ENCODE results near the gene RHOB. TPM values are rescaled to one million over a fixed set of nuclear protein-coding genes. Genes with fewer than 3 reads are reported as not detected.

Gene RHOB
- total and polyA plus RNA-seq, 8 donors: 143 to 1,146 (median 424) TPM

DNA sequence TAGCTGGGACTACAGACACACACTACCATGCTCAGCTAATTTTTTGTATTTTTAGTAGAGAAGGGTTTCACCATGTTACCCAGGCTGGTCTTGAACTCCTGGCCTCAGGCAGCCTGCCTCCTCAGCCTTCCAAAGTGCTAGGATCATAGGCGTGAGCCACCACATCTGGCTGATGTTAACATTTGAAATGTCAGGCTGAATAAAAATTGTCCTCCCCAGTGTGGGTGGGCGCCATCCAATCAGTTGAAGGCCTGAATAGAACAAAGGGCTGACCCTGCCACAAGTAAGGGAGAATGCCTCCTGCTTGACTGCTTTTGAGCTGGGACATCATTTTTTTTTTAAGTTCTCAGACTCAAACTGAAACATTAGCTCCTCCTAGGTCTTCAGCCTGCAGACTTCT is 21.0 kb upstream of the RHOB start:
- Histone ChIP-seq H3K4me3 (no peak overlapping the region), H3K4me1 (peaks cover 43 to 64% (median 59%) of the 10 kb centered on the region in 4 donors), H3K27me3 (no peaks in the 10 kb centered on the region), H3K27ac (peak overlapping the region in 3 of 5 donors; percentile 76 to 87 (median 83)), H3K9me3 (no peaks in the 10 kb centered on the region), H3K36me3 (no peaks in the 10 kb centered on the region)
- intact Hi-C loops (cut with DNase I; ENCODE audit: low total_unique reads): no loop called here
- DNase-seq: no peak
- 85 to 96% (median 93%) methylated on average over 2 of the region's 2 CpGs for WGBS, 5 donors
- TF ChIP-seq POLR2A (IDR thresholded peaks at IDR 0.05): no peak
- TF ChIP-seq, protein P1, sequence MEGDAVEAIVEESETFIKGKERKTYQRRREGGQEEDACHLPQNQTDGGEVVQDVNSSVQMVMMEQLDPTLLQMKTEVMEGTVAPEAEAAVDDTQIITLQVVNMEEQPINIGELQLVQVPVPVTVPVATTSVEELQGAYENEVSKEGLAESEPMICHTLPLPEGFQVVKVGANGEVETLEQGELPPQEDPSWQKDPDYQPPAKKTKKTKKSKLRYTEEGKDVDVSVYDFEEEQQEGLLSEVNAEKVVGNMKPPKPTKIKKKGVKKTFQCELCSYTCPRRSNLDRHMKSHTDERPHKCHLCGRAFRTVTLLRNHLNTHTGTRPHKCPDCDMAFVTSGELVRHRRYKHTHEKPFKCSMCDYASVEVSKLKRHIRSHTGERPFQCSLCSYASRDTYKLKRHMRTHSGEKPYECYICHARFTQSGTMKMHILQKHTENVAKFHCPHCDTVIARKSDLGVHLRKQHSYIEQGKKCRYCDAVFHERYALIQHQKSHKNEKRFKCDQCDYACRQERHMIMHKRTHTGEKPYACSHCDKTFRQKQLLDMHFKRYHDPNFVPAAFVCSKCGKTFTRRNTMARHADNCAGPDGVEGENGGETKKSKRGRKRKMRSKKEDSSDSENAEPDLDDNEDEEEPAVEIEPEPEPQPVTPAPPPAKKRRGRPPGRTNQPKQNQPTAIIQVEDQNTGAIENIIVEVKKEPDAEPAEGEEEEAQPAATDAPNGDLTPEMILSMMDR (IDR thresholded peaks at IDR 0.05): no peak
- TF ChIP-seq EP300 (IDR thresholded peaks at IDR 0.05): no peak
- TF ChIP-seq POLR2AphosphoS5 (IDR thresholded peaks at IDR 0.05): no peak

DNA sequence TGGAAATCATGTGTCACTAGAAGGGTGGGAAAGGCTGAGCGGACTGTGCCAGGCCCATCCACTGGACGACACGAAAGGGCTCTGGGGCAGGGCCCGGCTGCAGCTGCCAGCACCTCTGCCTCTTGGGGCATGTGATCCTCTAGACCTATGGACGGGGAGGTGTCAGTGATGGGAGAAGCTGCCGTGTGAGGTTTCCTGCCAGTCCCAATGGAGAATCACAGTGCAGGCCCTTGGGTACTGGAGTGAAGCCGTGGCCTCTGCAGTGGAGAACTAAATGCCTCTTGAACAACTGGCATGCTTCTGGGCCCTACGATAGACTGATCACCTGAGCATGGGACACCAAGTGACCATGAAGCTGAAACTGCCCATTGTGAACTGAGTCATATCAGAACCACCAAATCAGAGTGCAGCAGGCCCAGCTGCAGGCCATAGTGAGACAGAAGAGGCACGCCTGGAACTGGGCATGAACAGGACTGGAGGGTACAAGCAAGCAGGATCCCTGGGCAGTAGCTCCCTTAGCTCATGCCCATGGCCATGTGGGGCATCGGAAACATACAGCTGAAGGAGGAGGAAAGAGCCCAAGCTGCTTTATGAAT is 18.8 kb upstream of the RHOB start:
- no peak for DNase-seq
- Histone ChIP-seq H3K4me3 (no peak overlapping the region), H3K27ac (no peak overlapping the region), H3K36me3 (no peaks in the 10 kb centered on the region), H3K4me1 (peaks cover 21 to 52% (median 45%) of the 10 kb centered on the region in 4 donors), H3K27me3 (no peaks in the 10 kb centered on the region), H3K9me3 (no peaks in the 10 kb centered on the region)
- intact Hi-C loops (cut with DNase I; ENCODE audit: low total_unique reads): no loop called here
- WGBS, 5 donors: 84 to 95% (median 93%) methylated on average over 10 of the region's 10 CpGs
- TF ChIP-seq POLR2A (IDR thresholded peaks at IDR 0.05) (no peak), EP300 (IDR thresholded peaks at IDR 0.05) (no peak), POLR2AphosphoS5 (IDR thresholded peaks at IDR 0.05) (no peak)
- TF ChIP-seq, protein P1 (IDR thresholded peaks at IDR 0.05): no peak

DNA sequence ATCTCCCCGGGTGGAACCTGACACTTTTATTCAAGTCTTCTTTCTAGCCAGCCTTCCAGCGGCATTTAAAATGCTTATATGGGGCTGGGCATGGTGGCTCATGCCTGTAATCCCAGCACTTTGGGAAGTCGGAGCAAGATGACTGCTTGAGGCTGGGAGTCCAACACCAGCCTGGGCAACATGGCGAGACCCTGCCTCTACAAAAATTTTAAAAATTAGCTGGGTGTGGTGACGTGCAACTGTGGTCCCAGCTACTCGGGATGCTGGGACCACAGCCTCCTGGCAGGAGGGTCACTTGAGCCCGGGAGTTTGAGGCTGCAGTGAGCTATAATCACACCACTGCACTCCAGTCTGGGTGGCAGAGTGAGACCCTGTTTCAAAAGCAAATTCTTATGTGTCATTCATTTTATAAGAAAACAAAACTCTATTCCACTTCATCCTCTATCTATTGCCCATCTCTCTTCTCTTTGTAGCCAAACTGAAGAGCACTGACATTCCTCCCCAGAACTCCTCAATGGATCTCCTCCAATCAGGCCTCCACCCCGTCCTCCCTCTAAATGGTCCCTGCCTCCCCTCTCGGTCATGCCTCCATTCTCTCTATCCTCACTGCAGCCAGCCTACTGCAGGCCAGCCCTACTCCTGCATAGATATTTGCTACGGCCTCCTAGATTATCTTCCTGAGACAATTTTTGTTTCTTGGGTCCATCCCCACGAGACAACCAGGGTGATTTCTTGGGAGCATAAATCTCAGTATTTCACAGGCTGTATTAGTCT is 18.0 kb upstream of the RHOB start:
- no peaks in the 10 kb centered on the region for H3K36me3 ChIP-seq
- H3K4me3 ChIP-seq: no peak overlapping the region
- H3K27me3 ChIP-seq: no peaks in the 10 kb centered on the region
- intact Hi-C loops (cut with DNase I; ENCODE audit: low total_unique reads): no loop called here
- peaks cover 19 to 49% (median 40%) of the 10 kb centered on the region in 4 donors for H3K4me1 ChIP-seq
- 92 to 94% (median 93%) methylated on average over 11 of the region's 11 CpGs for WGBS, 5 donors
- DNase-seq: peak in 1 of 2 donors; percentile 10
- TF ChIP-seq POLR2AphosphoS5 (IDR thresholded peaks at IDR 0.05) (no peak), EP300 (IDR thresholded peaks at IDR 0.05) (no peak), POLR2A (IDR thresholded peaks at IDR 0.05) (no peak)
- TF ChIP-seq, protein P1 (IDR thresholded peaks at IDR 0.05): no peak
- H3K27ac ChIP-seq: peak overlapping the region in 4 of 5 donors; percentile 31 to 63 (median 40)
- H3K9me3 ChIP-seq: no peaks in the 10 kb centered on the region

DNA sequence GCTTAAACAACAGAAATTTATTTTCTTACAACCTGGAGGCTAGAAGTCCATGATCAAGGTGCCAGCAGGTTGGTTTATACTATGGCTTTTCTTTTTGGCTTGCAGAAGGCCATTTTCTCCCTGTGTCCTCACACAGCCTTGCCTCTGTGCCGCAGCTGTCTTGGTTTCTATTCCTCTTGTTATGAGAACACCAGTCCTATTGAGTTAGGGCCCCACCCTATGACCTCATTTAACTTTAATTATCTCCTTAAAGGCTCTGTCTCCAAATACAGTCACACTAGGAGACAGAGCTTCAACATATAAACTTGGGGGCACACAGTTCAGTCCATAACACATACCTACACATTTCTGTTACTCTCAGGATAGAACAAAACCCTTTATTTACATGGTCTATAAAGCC is 17.3 kb upstream of the RHOB start:
- intact Hi-C loops (cut with DNase I; ENCODE audit: low total_unique reads): no loop called here
- 27 to 53% (median 30%) methylated on average over 1 of the region's 1 CpG for WGBS, 5 donors
- Histone ChIP-seq H3K27ac (peak overlapping the region in 4 of 5 donors; percentile 31 to 63 (median 40)), H3K4me3 (no peak overlapping the region), H3K27me3 (no peaks in the 10 kb centered on the region), H3K36me3 (no peaks in the 10 kb centered on the region), H3K9me3 (no peaks in the 10 kb centered on the region), H3K4me1 (peaks cover 13 to 44% (median 34%) of the 10 kb centered on the region in 4 donors)
- TF ChIP-seq, protein P1 (IDR thresholded peaks at IDR 0.05): no peak
- no peak for TF ChIP-seq POLR2A (IDR thresholded peaks at IDR 0.05)
- TF ChIP-seq EP300 (IDR thresholded peaks at IDR 0.05): no peak
- no peak for TF ChIP-seq POLR2AphosphoS5 (IDR thresholded peaks at IDR 0.05)
- peak; percentile 27 to 41 for DNase-seq
